Mesenchymal stem cell (in vitro differentiated cells and primary cell): ENCODE measurements around the gene ISG20L2.
"Not testable (repeated sequence)": the region's sequence is repeated elsewhere in the genome, so short reads cannot be mapped to it uniquely, and the experiment has no call there.

ENCODE experiments used
- DNase-seq: peaks from one replicate; pipeline ENCODE4 v3.0.0-alpha.2; 2013
- H2AFZ ChIP-seq: one replicate; pipeline ENCODE4 v1.6.1; 2013; ENCODE audit warnings: low read depth, mild to moderate bottlenecking, control low read depth, inconsistent platforms, low read length, moderate library complexity
- H2AK5ac ChIP-seq: 2 replicates; pipeline ENCODE4 v1.6.1; 2013; ENCODE audit warnings: low read length, moderate library complexity, mild to moderate bottlenecking, inconsistent platforms; ENCODE audit not compliant: severe bottlenecking
- H2BK120ac ChIP-seq: one replicate; pipeline ENCODE4 v1.6.1; 2013; ENCODE audit warnings: low read depth, mild to moderate bottlenecking, inconsistent platforms, low read length, moderate library complexity
- H2BK12ac ChIP-seq, 2 experiments: one replicate each; pipeline ENCODE4 v1.6.1; 2013; ENCODE audit warnings: inconsistent platforms in 2 of 2, low read length in 2 of 2, mild to moderate bottlenecking in 2 of 2, moderate library complexity in 2 of 2, control low read depth in 1 of 2
- H2BK15ac ChIP-seq: one replicate; pipeline ENCODE4 v1.6.1; 2013; ENCODE audit warnings: mild to moderate bottlenecking, low read depth, inconsistent platforms; ENCODE audit not compliant: poor library complexity, severe bottlenecking
- H2BK5ac ChIP-seq: 2 replicates; pipeline ENCODE4 v1.6.1; 2013; ENCODE audit warnings: low read depth, mild to moderate bottlenecking, low read length, control low read depth, inconsistent platforms; ENCODE audit not compliant: poor library complexity, severe bottlenecking
- H3K14ac ChIP-seq, 2 experiments: one replicate each; pipeline ENCODE4 v1.6.1; 2013; ENCODE audit warnings: inconsistent platforms in 2 of 2, low read length in 2 of 2, control low read depth in 1 of 2, mild to moderate bottlenecking in 1 of 2, moderate library complexity in 1 of 2
- H3K18ac ChIP-seq, 2 experiments: one replicate each; pipeline ENCODE4 v1.6.1; 2013; ENCODE audit warnings: inconsistent platforms in 2 of 2, low read length in 2 of 2, control low read depth in 1 of 2, low read depth in 1 of 2, mild to moderate bottlenecking in 1 of 2
- H3K23ac ChIP-seq, 2 experiments: one replicate each; pipeline ENCODE4 v1.6.1; 2013; ENCODE audit warnings: inconsistent platforms in 2 of 2, low read length in 2 of 2, mild to moderate bottlenecking in 2 of 2, moderate library complexity in 2 of 2, control low read depth in 1 of 2
- H3K27ac ChIP-seq: 2 replicates; pipeline ENCODE4 v1.5.1; 2013; ENCODE audit warnings: mild to moderate bottlenecking, moderate library complexity, low read length, control low read depth, inconsistent platforms; ENCODE audit not compliant: poor library complexity, severe bottlenecking
- H3K27me3 ChIP-seq, 2 experiments: 2 replicates each; pipeline versions ENCODE4 v1.6.1 to v1.7.0; 2013; ENCODE audit warnings: low read length in 2 of 2, mild to moderate bottlenecking in 2 of 2, moderate library complexity in 2 of 2, control low read depth in 1 of 2, inconsistent platforms in 1 of 2; ENCODE audit not compliant: control insufficient read depth in 1 of 2, insufficient read depth in 1 of 2
- H3K36me3 ChIP-seq, 2 experiments: 2 replicates each; pipeline versions ENCODE4 v1.6.1 to v1.7.0; 2013; ENCODE audit warnings: low read length in 2 of 2, control low read depth in 1 of 2, inconsistent platforms in 1 of 2, low read depth in 1 of 2, mild to moderate bottlenecking in 1 of 2; ENCODE audit not compliant: insufficient read depth in 2 of 2, control insufficient read depth in 1 of 2
- H3K4ac ChIP-seq, 2 experiments: one replicate each; pipeline ENCODE4 v1.6.1; 2013; ENCODE audit warnings: inconsistent platforms in 2 of 2, low read length in 2 of 2, mild to moderate bottlenecking in 2 of 2, moderate library complexity in 2 of 2, control low read depth in 1 of 2, low read depth in 1 of 2
- H3K4me1 ChIP-seq: 2 replicates; pipeline ENCODE4 v1.6.1; 2013; ENCODE audit warnings: low read depth, low read length, control low read depth; ENCODE audit not compliant: control insufficient read depth, insufficient read depth
- H3K4me2 ChIP-seq: 2 replicates; pipeline ENCODE4 v1.6.1; 2013; ENCODE audit warnings: low read length, mild to moderate bottlenecking, inconsistent platforms; ENCODE audit not compliant: poor library complexity, severe bottlenecking
- H3K4me3 ChIP-seq, 2 experiments: 2 replicates each; pipeline versions ENCODE4 v1.5.1 to v1.7.0; 2013; ENCODE audit warnings: low read length in 2 of 2, mild to moderate bottlenecking in 2 of 2, control low read depth in 1 of 2, low read depth in 1 of 2; ENCODE audit not compliant: insufficient read depth in 1 of 2
- H3K79me1 ChIP-seq: replicated peaks from 2 replicates; pipeline ENCODE4 v1.6.1; 2013; ENCODE audit warnings: mild to moderate bottlenecking, control low read depth, low read length, inconsistent platforms; ENCODE audit not compliant: poor library complexity, severe bottlenecking
- H3K9ac ChIP-seq: 2 replicates; pipeline ENCODE4 v1.7.0; 2013; ENCODE audit warnings: mild to moderate bottlenecking, low read length, moderate library complexity
- H3K9me3 ChIP-seq: 2 replicates; pipeline ENCODE4 v1.7.0; 2013; ENCODE audit warnings: mild to moderate bottlenecking, low read length; ENCODE audit not compliant: control insufficient read depth
- H4K8ac ChIP-seq: one replicate; pipeline ENCODE4 v1.6.1; 2013; ENCODE audit warnings: inconsistent platforms, mild to moderate bottlenecking, low read length, moderate library complexity
- H4K91ac ChIP-seq: one replicate; pipeline ENCODE4 v1.6.1; 2013; ENCODE audit warnings: mild to moderate bottlenecking, low read length, inconsistent platforms
- WGBS: methylation state at CpG from one replicate; pipeline ENCODE4 v1.1.7; 2013; ENCODE audit warnings: mixed read lengths; 5-methylcytosine and 5-hydroxymethylcytosine counted together

The ISG20L2 gene

DNA sequence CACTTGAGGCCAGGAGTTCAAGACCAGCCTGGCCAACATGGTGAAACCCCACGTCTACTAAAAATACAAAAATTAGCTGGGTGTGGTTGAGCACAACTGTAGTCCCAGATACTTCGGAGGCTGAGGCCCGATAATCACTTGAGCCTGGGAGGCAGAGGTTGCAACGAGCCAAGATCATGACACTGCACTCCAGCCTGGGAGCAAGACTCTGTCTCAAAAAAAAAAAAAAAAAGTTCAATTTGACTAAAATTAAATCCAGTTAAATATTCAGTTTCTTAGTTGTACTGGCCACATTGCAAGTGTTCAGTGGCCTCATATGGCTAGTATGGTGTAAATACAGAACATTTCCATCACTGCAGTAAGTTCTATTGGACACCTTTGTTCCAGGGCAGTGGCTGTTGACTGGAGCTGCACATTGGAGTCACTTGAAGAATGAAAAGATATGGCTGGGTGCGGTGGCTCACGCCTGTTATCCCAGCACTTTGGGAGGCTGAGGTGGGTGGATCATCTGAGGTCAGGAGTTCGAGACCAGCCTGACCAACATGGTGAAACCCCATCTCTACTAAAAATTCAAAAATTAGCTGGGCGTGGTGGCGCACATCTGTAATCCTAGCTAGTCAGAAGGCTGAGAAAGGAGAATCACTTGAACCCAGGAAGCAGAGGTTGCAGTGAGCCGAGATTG is 29.1 kb upstream of the ISG20L2 start:
- H3K4me1 ChIP-seq, H3K36me3 ChIP-seq, H2BK120ac ChIP-seq, H4K91ac ChIP-seq, DNase-seq, H3K23ac ChIP-seq, H3K4ac ChIP-seq, H2BK15ac ChIP-seq, H2AK5ac ChIP-seq, H4K8ac ChIP-seq, H3K9ac ChIP-seq, H3K9me3 ChIP-seq, H3K4me3 ChIP-seq, H3K4me2 ChIP-seq, H3K27me3 ChIP-seq, H3K27ac ChIP-seq, H3K14ac ChIP-seq, H2BK5ac ChIP-seq, H2AFZ ChIP-seq, H3K18ac ChIP-seq, H2BK12ac ChIP-seq: not testable (repeated sequence)
- H3K79me1 ChIP-seq: peaks cover 12% of the 10 kb centered on the region
- 96% methylated on average over 10 of the region's 10 CpGs for WGBS

DNA sequence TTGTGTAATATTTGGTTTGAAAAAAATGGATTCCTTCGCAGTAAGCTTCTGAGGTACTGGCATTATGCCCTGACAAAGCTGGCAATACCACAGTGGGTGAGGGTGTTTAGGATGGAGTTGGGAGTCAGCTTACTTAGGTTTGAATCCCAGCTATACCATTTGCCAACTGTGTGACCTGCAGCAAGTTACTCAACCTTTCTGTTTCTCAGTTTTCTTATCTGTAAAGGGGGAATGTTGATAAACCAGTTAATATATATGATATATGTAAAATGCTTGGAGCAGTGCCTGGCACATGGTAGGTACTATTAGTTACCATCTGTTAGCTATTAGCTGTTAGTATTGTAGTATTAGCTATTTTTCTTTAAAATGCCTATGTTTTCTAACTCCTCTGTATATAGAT is 27.8 kb upstream of the ISG20L2 start:
- Histone ChIP-seq H3K14ac (no peak overlapping the region), H2BK120ac (no peak overlapping the region), H3K23ac (no peak overlapping the region), H2AK5ac (no peak overlapping the region), H2BK5ac (no peak overlapping the region), H3K4me1 (peaks cover 7% of the 10 kb centered on the region), H3K27me3 (no peaks in the 10 kb centered on the region), H2AFZ (no peak overlapping the region), H3K4me2 (no peak overlapping the region), H3K9ac (no peak overlapping the region), H3K9me3 (no peaks in the 10 kb centered on the region), H2BK12ac (no peak overlapping the region), H3K27ac (no peak overlapping the region), H3K18ac (no peak overlapping the region), H4K8ac (no peak overlapping the region), H3K4me3 (no peak overlapping the region), H3K79me1 (peaks cover 12% of the 10 kb centered on the region), H3K4ac (no peak overlapping the region), H2BK15ac (peak overlapping the region; percentile 28), H3K36me3 (peaks cover 0 to 2% of the 10 kb centered on the region in 2 experiments), H4K91ac (no peak overlapping the region)
- DNase-seq: no peak
- WGBS: 93% methylated on average over 1 of the region's 1 CpG

- H3K23ac ChIP-seq: no peak overlapping the region
- H3K4me3 ChIP-seq: no peak overlapping the region
- H3K36me3 ChIP-seq: peaks cover 0 to 2% of the 10 kb centered on the region in 2 experiments
- H2BK120ac ChIP-seq: no peak overlapping the region
- H4K8ac ChIP-seq: no peak overlapping the region
- H3K14ac ChIP-seq: no peak overlapping the region
- no peak overlapping the region for H3K9ac ChIP-seq
- no peak overlapping the region for H3K4me2 ChIP-seq
- no peak overlapping the region for H2BK15ac ChIP-seq
- H3K79me1 ChIP-seq: peaks cover 12% of the 10 kb centered on the region
- H2AK5ac ChIP-seq: no peak overlapping the region
- H3K18ac ChIP-seq: no peak overlapping the region
- no peak overlapping the region for H2AFZ ChIP-seq
- H3K4me1 ChIP-seq: peaks cover 7% of the 10 kb centered on the region
- no peaks in the 10 kb centered on the region for H3K27me3 ChIP-seq
- H3K4ac ChIP-seq: no peak overlapping the region
- WGBS: 100% methylated on average over 3 of the region's 5 CpGs
- H2BK5ac ChIP-seq: no peak overlapping the region
- H3K27ac ChIP-seq: no peak overlapping the region
- H2BK12ac ChIP-seq: no peak overlapping the region
- DNase-seq: no peak
- no peaks in the 10 kb centered on the region for H3K9me3 ChIP-seq
- H4K91ac ChIP-seq: no peak overlapping the region
Observed at GRCh38 chr1:156755527-156755950, 27.0 kb upstream of the ISG20L2 start.

GRCh38 chr1:156754219-156754618 is 25.7 kb upstream of the ISG20L2 start:
- Histone ChIP-seq H2AK5ac (no peak overlapping the region), H3K23ac (no peak overlapping the region), H2BK12ac (no peak overlapping the region), H3K79me1 (peaks cover 12% of the 10 kb centered on the region), H3K9ac (no peak overlapping the region), H3K4me1 (peaks cover 14% of the 10 kb centered on the region), H3K14ac (no peak overlapping the region), H3K36me3 (peaks cover 3 to 7% of the 10 kb centered on the region in 2 experiments), H2BK120ac (peak overlapping the region; percentile 49), H3K4me2 (no peak overlapping the region), H3K27ac (no peak overlapping the region), H4K8ac (no peak overlapping the region), H3K27me3 (no peaks in the 10 kb centered on the region), H4K91ac (no peak overlapping the region), H2AFZ (no peak overlapping the region), H2BK5ac (no peak overlapping the region), H3K4me3 (no peak overlapping the region), H3K9me3 (no peaks in the 10 kb centered on the region), H3K18ac (no peak overlapping the region), H3K4ac (no peak overlapping the region), H2BK15ac (no peak overlapping the region)
- 95% methylated on average over 8 of the region's 8 CpGs for WGBS
- DNase-seq: no peak
